ENCODE data around the gene TBATA.

Gene TBATA

GRCh38 chr10:70742537-70743429, 42.4 kb downstream of the TBATA start:
- no peak for DNase-seq

- no peak for DNase-seq
Observed at GRCh38 chr10:70740406-70741288, 44.5 kb downstream of the TBATA start.

GRCh38 chr10:70738761-70739121, 46.4 kb downstream of the TBATA start:
- no peak for DNase-seq

GRCh38 chr10:70738006-70738760, 47.0 kb downstream of the TBATA start:
- no peak for DNase-seq

GRCh38 chr10:70737250-70737649, 47.9 kb downstream of the TBATA start:
- DNase-seq: no peak

- DNase-seq: no peak
Observed at GRCh38 chr10:70736525-70736924, 48.7 kb downstream of the TBATA start.

GRCh38 chr10:70735161-70735560, 50.0 kb downstream of the TBATA start:
- no peak for DNase-seq

- no peak for DNase-seq
Observed at GRCh38 chr10:70733051-70733450, 52.1 kb downstream of the TBATA start.

- no peak for DNase-seq
Observed at GRCh38 chr10:70732569-70732968, 52.6 kb downstream of the TBATA start.

GRCh38 chr10:70730955-70731354, 54.2 kb downstream of the TBATA start:
- DNase-seq: no peak

GRCh38 chr10:70729763-70730357, 55.3 kb downstream of the TBATA start:
- no peak for DNase-seq

- DNase-seq: no peak
Observed at GRCh38 chr10:70728328-70728727, 56.8 kb downstream of the TBATA start.

GRCh38 chr10:70726909-70727495, 58.2 kb downstream of the TBATA start:
- no peak for DNase-seq

GRCh38 chr10:70723771-70724170, 61.4 kb downstream of the TBATA start:
- DNase-seq: no peak

- DNase-seq: no peak
Observed at GRCh38 chr10:70722820-70723424, 62.3 kb downstream of the TBATA start.

Measured in effector CD8-positive, alpha-beta T cell (primary cell).